ENCODE data around the gene SSH2. TPM values are rescaled to one million over a fixed set of nuclear protein-coding genes. Genes with fewer than 3 reads are reported as not detected.

The SSH2 gene
- total and polyA plus RNA-seq, 4 donors = 7.5 to 14.1 (median 11.2) TPM

- Histone ChIP-seq H3K9ac (ENCODE audit: low read depth in 1 of 2, low read length in 2 of 2) (no peak overlapping the region), H3K4me1 (ENCODE audit: control insufficient read depth in 4 of 4, insufficient read depth in 4 of 4, low read length in 3 of 4) (no peaks in the 10 kb centered on the region), H3K36me3 (ENCODE audit: control insufficient read depth in 4 of 4, insufficient read depth in 3 of 4, low read depth in 1 of 4, low read length in 3 of 4) (no peaks in the 10 kb centered on the region), H3K27ac (ENCODE audit: low read depth in 1 of 2, low read length in 2 of 2) (no peak overlapping the region), H3K4me3 (ENCODE audit: low read depth in 1 of 3, low read length in 3 of 3) (no peak overlapping the region), H3K9me3 (ENCODE audit: control insufficient read depth in 4 of 4, low read length in 3 of 4) (no peaks in the 10 kb centered on the region), H3K27me3 (ENCODE audit: control insufficient read depth in 4 of 4, insufficient read depth in 4 of 4, low read length in 3 of 4) (no peaks in the 10 kb centered on the region)
- no peak for TF ChIP-seq FOXA1 (IDR thresholded peaks at IDR 0.05)
- 95% methylated on average over 4 of the region's 4 CpGs for WGBS
- no peak for DNase-seq (ENCODE audit: low spot score)
Measured at GRCh38 chr17:29716566-29716965, 213.5 kb downstream of the SSH2 start.

DNA sequence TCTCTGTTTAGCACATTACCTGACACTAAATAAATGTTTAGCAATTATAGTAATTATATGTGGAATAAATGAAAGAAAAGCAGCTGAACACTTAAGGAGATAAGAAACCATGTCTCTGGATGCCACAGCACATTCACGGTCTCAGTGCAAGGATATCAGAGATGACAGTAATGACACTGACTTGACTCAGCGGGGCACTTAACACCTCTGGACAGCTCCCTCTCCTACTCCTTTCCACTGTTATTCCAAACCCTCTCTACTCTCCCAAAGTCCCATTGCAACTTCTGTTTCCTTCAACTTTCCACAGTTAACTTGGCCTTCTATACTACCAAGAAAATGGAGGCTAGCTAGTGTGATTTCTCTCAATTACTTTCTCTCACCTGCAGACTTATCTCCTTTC is 214.3 kb downstream of the SSH2 start:
- H3K4me3 ChIP-seq (ENCODE audit: low read depth in 1 of 3, low read length in 3 of 3) = no peak overlapping the region
- 100% methylated on average over 2 of the region's 2 CpGs for WGBS
- no peak overlapping the region for H3K27ac ChIP-seq (ENCODE audit: low read depth in 1 of 2, low read length in 2 of 2)

GRCh38 chr17:29714146-29714545 is 215.9 kb downstream of the SSH2 start:
- TF ChIP-seq CTCF (IDR thresholded peaks at IDR 0.05; ENCODE audit: low read depth, low read length, missing input control) (no peak), REST (IDR thresholded peaks at IDR 0.05) (no peak), JUND (IDR thresholded peaks at IDR 0.05) (no peak), NR2F2 (IDR thresholded peaks at IDR 0.05) (no peak), MAX (IDR thresholded peaks at IDR 0.05) (no peak)
- no peak overlapping the region for H3K4me3 ChIP-seq (ENCODE audit: low read depth in 1 of 3, low read length in 3 of 3)
- H3K4me1 ChIP-seq (ENCODE audit: control insufficient read depth in 4 of 4, insufficient read depth in 4 of 4, low read length in 3 of 4) = no peaks in the 10 kb centered on the region
- WGBS = 92% methylated on average over 1 of the region's 1 CpG
- H3K27ac ChIP-seq (ENCODE audit: low read depth in 1 of 2, low read length in 2 of 2) = no peak overlapping the region
- H3K9ac ChIP-seq (ENCODE audit: low read depth in 1 of 2, low read length in 2 of 2) = no peak overlapping the region
- H3K36me3 ChIP-seq (ENCODE audit: control insufficient read depth in 4 of 4, insufficient read depth in 3 of 4, low read depth in 1 of 4, low read length in 3 of 4) = no peaks in the 10 kb centered on the region
- no peaks in the 10 kb centered on the region for H3K9me3 ChIP-seq (ENCODE audit: control insufficient read depth in 4 of 4, low read length in 3 of 4)
- H3K27me3 ChIP-seq (ENCODE audit: control insufficient read depth in 4 of 4, insufficient read depth in 4 of 4, low read length in 3 of 4) = no peaks in the 10 kb centered on the region
- DNase-seq (ENCODE audit: low spot score) = no peak

More for the DNA sequence above, 214.3 kb downstream of the SSH2 start:
- H3K36me3 ChIP-seq (ENCODE audit: control insufficient read depth in 4 of 4, insufficient read depth in 3 of 4, low read depth in 1 of 4, low read length in 3 of 4) = no peaks in the 10 kb centered on the region
- H3K9ac ChIP-seq (ENCODE audit: low read depth in 1 of 2, low read length in 2 of 2) = no peak overlapping the region
- no peaks in the 10 kb centered on the region for H3K4me1 ChIP-seq (ENCODE audit: control insufficient read depth in 4 of 4, insufficient read depth in 4 of 4, low read length in 3 of 4)
- no peaks in the 10 kb centered on the region for H3K27me3 ChIP-seq (ENCODE audit: control insufficient read depth in 4 of 4, insufficient read depth in 4 of 4, low read length in 3 of 4)
- H3K9me3 ChIP-seq (ENCODE audit: control insufficient read depth in 4 of 4, low read length in 3 of 4) = no peaks in the 10 kb centered on the region
- TF ChIP-seq YY1 (IDR thresholded peaks at IDR 0.05) = no peak
- DNase-seq (ENCODE audit: low spot score) = no peak

GRCh38 chr17:29713626-29714025 is 216.4 kb downstream of the SSH2 start:
- H3K9ac ChIP-seq (ENCODE audit: low read depth in 1 of 2, low read length in 2 of 2) = no peak overlapping the region
- no peaks in the 10 kb centered on the region for H3K4me1 ChIP-seq (ENCODE audit: control insufficient read depth in 4 of 4, insufficient read depth in 4 of 4, low read length in 3 of 4)
- TF ChIP-seq EGR1 (IDR thresholded peaks at IDR 0.05; ENCODE audit: low read depth in 2 of 2) (no peak), TAF1 (conservative IDR thresholded peaks at IDR 0.05) (no peak), NR2F2 (IDR thresholded peaks at IDR 0.05) (no peak), FOXA1 (IDR thresholded peaks at IDR 0.05) (no peak), FOXA2 (IDR thresholded peaks at IDR 0.05) (no peak), HNF4G (IDR thresholded peaks at IDR 0.05) (no peak), JUND (IDR thresholded peaks at IDR 0.05) (no peak), RAD21 (IDR thresholded peaks at IDR 0.05) (no peak), RXRA (IDR thresholded peaks at IDR 0.05) (no peak), ATF3 (IDR thresholded peaks at IDR 0.05) (no peak), REST (IDR thresholded peaks at IDR 0.05) (no peak), HNF4A (conservative IDR thresholded peaks at IDR 0.05) (no peak), SP1 (IDR thresholded peaks at IDR 0.05) (no peak)
- no peaks in the 10 kb centered on the region for H3K9me3 ChIP-seq (ENCODE audit: control insufficient read depth in 4 of 4, low read length in 3 of 4)
- no peak overlapping the region for H3K4me3 ChIP-seq (ENCODE audit: low read depth in 1 of 3, low read length in 3 of 3)
- no peak overlapping the region for H3K27ac ChIP-seq (ENCODE audit: low read depth in 1 of 2, low read length in 2 of 2)
- H3K36me3 ChIP-seq (ENCODE audit: control insufficient read depth in 4 of 4, insufficient read depth in 3 of 4, low read depth in 1 of 4, low read length in 3 of 4) = no peaks in the 10 kb centered on the region
- no peak for DNase-seq (ENCODE audit: low spot score)
- no peaks in the 10 kb centered on the region for H3K27me3 ChIP-seq (ENCODE audit: control insufficient read depth in 4 of 4, insufficient read depth in 4 of 4, low read length in 3 of 4)
